H9 (cell line): ENCODE measurements around the gene CEP152. TPM values are rescaled to one million over a fixed set of nuclear protein-coding genes. Genes with fewer than 3 reads are reported as not detected.

Experiments
- DNase-seq: peaks from one replicate; pipeline ENCODE4 v3.0.0-alpha.2; 2017
- H2AFZ ChIP-seq: one replicate; pipeline ENCODE4 v1.6.1; 2013; ENCODE audit warnings: mild to moderate bottlenecking, low read length, control low read depth, moderate library complexity
- H2AK5ac ChIP-seq: 2 replicates; pipeline ENCODE4 v1.6.1; 2013; ENCODE audit warnings: low read length, control low read depth, mixed read lengths; ENCODE audit not compliant: insufficient read length
- H2BK120ac ChIP-seq: one replicate; pipeline ENCODE4 v1.6.1; 2013; ENCODE audit warnings: low read depth, mild to moderate bottlenecking, low read length, control low read depth, inconsistent platforms; ENCODE audit not compliant: poor library complexity, severe bottlenecking
- H2BK12ac ChIP-seq: 2 replicates; pipeline ENCODE4 v1.6.1; 2013; ENCODE audit warnings: low read length, control low read depth, mixed read lengths, low read depth; ENCODE audit not compliant: insufficient read length
- H2BK15ac ChIP-seq: 2 replicates; pipeline ENCODE4 v1.6.1; 2013; ENCODE audit warnings: low read depth, low read length, control low read depth
- H2BK20ac ChIP-seq: one replicate; pipeline ENCODE4 v1.6.1; 2013; ENCODE audit warnings: low read depth, mild to moderate bottlenecking, low read length, control low read depth, inconsistent platforms; ENCODE audit not compliant: poor library complexity, severe bottlenecking
- H2BK5ac ChIP-seq: 2 replicates; pipeline ENCODE4 v1.6.1; 2013; ENCODE audit warnings: low read length, control low read depth, mixed read lengths; ENCODE audit not compliant: insufficient read length
- H3K14ac ChIP-seq: 2 replicates; pipeline ENCODE4 v1.6.1; 2013; ENCODE audit warnings: low read length, control low read depth; ENCODE audit not compliant: insufficient read depth
- H3K18ac ChIP-seq: 2 replicates; pipeline ENCODE4 v1.6.1; 2013; ENCODE audit warnings: low read depth, mild to moderate bottlenecking, mixed read lengths, low read length, control low read depth; ENCODE audit not compliant: insufficient read length
- H3K23ac ChIP-seq: 2 replicates; pipeline ENCODE4 v1.6.1; 2013; ENCODE audit warnings: low read length, control low read depth, mixed read lengths, low read depth; ENCODE audit not compliant: insufficient read length
- H3K23me2 ChIP-seq: 2 replicates; pipeline ENCODE4 v1.6.1; 2013; ENCODE audit warnings: low read depth, mild to moderate bottlenecking, mixed read lengths, low read length, control low read depth; ENCODE audit not compliant: insufficient read length, poor library complexity, severe bottlenecking
- H3K27ac ChIP-seq: 2 replicates; pipeline ENCODE4 v1.5.1; 2013; ENCODE audit warnings: low read length, control low read depth, mixed read lengths, low read depth; ENCODE audit not compliant: insufficient read length
- H3K27me3 ChIP-seq: 2 replicates; pipeline ENCODE4 v1.6.1; 2013; ENCODE audit warnings: low read length, control low read depth, inconsistent platforms; ENCODE audit not compliant: insufficient read depth
- H3K4ac ChIP-seq: 2 replicates; pipeline ENCODE4 v1.6.1; 2013; ENCODE audit warnings: low read depth, mild to moderate bottlenecking, control low read depth, inconsistent platforms, low read length, moderate library complexity
- H3K4me1 ChIP-seq: 2 replicates; pipeline ENCODE4 v1.6.1; 2013; ENCODE audit warnings: low read length, control low read depth, inconsistent platforms; ENCODE audit not compliant: insufficient read depth
- H3K4me2 ChIP-seq: 2 replicates; pipeline ENCODE4 v1.6.1; 2013; ENCODE audit warnings: low read length, control low read depth, mixed read lengths; ENCODE audit not compliant: insufficient read length, insufficient read depth
- H3K56ac ChIP-seq: 2 replicates; pipeline ENCODE4 v1.6.1; 2013; ENCODE audit warnings: low read depth, mild to moderate bottlenecking, mixed read lengths, low read length, control low read depth; ENCODE audit not compliant: insufficient read length
- H3K79me1 ChIP-seq: 2 replicates; pipeline ENCODE4 v1.6.1; 2013; ENCODE audit warnings: low read depth, mild to moderate bottlenecking, moderate library complexity, low read length, control low read depth, inconsistent platforms; ENCODE audit not compliant: insufficient read depth, poor library complexity, severe bottlenecking
- H3K79me2 ChIP-seq: 2 replicates; pipeline ENCODE4 v1.6.1; 2013; ENCODE audit warnings: low read length, control low read depth, inconsistent platforms; ENCODE audit not compliant: insufficient read depth
- H3K9ac ChIP-seq: 2 replicates; pipeline ENCODE4 v1.6.1; 2013; ENCODE audit warnings: low read length, control low read depth, mixed read lengths; ENCODE audit not compliant: insufficient read length; ENCODE audit errors: extremely low read depth
- H3K9me3 ChIP-seq: one replicate; pipeline ENCODE4 v1.6.1; 2013; ENCODE audit warnings: low read depth, low read length, inconsistent platforms; ENCODE audit not compliant: control insufficient read depth
- H3T11ph ChIP-seq: one replicate; pipeline ENCODE4 v1.6.1; 2013; ENCODE audit warnings: mild to moderate bottlenecking, low read length, control low read depth, inconsistent platforms
- H4K20me1 ChIP-seq: one replicate; pipeline ENCODE4 v1.6.1; 2013; ENCODE audit not compliant: control insufficient read depth, insufficient read length, insufficient read depth
- H4K5ac ChIP-seq: 2 replicates; pipeline ENCODE4 v1.6.1; 2013; ENCODE audit warnings: low read depth, mild to moderate bottlenecking, mixed read lengths, low read length, control low read depth; ENCODE audit not compliant: insufficient read length
- H4K8ac ChIP-seq: replicated peaks from 2 replicates; pipeline ENCODE4 v1.6.1; 2013; ENCODE audit warnings: low read length, control low read depth, mixed read lengths, low read depth; ENCODE audit not compliant: insufficient read length
- H4K91ac ChIP-seq: 2 replicates; pipeline ENCODE4 v1.6.1; 2013; ENCODE audit warnings: low read depth, mild to moderate bottlenecking, moderate library complexity, mixed read lengths, low read length, control low read depth; ENCODE audit not compliant: insufficient read length
- H3K27ac Mint-ChIP-seq, 3 experiments: 2 replicates in 2 of 3; 3 replicates in 1 of 3; pipeline ENCODE4 v1.8.0; 2020 to 2021; ENCODE audit warnings: mixed read lengths in 3 of 3, mild to moderate bottlenecking in 1 of 3, moderate library complexity in 1 of 3
- H3K27me3 Mint-ChIP-seq: 2 replicates; pipeline ENCODE4 v1.8.0; 2021; ENCODE audit warnings: low read depth, mild to moderate bottlenecking, moderate library complexity, mixed read lengths
- H3K36me3 Mint-ChIP-seq, 3 experiments: 2 replicates in 2 of 3; 3 replicates in 1 of 3; pipeline ENCODE4 v1.8.0; 2020 to 2021; ENCODE audit warnings: low read depth in 3 of 3, mixed read lengths in 3 of 3; ENCODE audit not compliant: insufficient read depth in 1 of 3
- H3K4me1 Mint-ChIP-seq, 2 experiments: 2 replicates each; pipeline ENCODE4 v1.8.0; 2020; ENCODE audit warnings: mixed read lengths in 2 of 2
- H3K4me3 Mint-ChIP-seq, 2 experiments: 2 replicates in 1 of 2; 3 replicates in 1 of 2; pipeline ENCODE4 v1.8.0; 2020 to 2021; ENCODE audit warnings: mild to moderate bottlenecking in 2 of 2, mixed read lengths in 2 of 2, moderate library complexity in 1 of 2
- H3K9me3 Mint-ChIP-seq, 2 experiments: 2 replicates in 1 of 2; 3 replicates in 1 of 2; pipeline ENCODE4 v1.8.0; 2020; ENCODE audit warnings: mild to moderate bottlenecking in 2 of 2, mixed read lengths in 2 of 2, moderate library complexity in 1 of 2
- CTCF ChIP-seq: fragments of 200-600 bp; sonication (generic); conservative IDR thresholded peaks from 3 replicates; pipeline ENCODE4 v1.8.0; 2021; ENCODE audit warnings: antibody characterized with exemption, mild to moderate bottlenecking
- total RNA-seq: library from RNA; stranded (reverse); gene quantifications from 2 replicates; pipeline ENCODE4 v1.2.1, GENCODE V29; 2021

Gene CEP152
- total RNA-seq, 1 experiment from 2014 or later, result 10.9 TPM

DNA sequence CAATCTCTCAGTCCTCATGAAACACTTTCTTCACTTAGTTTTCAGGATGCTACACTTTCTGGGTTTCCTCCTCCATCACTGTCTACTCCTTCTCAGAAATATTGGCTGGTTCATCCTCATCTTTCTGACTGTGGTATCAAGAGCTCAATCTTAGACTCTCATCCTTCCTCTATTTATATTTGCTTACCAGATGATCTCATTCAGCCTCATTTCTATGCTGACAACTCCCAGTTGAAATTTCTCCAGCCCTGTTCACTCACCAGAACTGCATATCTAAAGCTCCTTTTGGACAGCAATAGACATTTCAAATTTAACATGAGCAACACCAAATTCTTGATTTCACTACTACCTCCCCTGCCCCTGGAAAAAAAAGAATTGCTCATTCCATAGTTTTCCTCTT is 117.4 kb downstream of the CEP152 start:
- no peak for DNase-seq
- H4K20me1 ChIP-seq, result no peaks in the 10 kb centered on the region
- H2BK15ac ChIP-seq, result no peak overlapping the region
- H3K27me3 ChIP-seq, result no peaks in the 10 kb centered on the region
- no peak overlapping the region for H3K27ac ChIP-seq
- H3K14ac ChIP-seq, result no peak overlapping the region
- H2BK5ac ChIP-seq, result no peak overlapping the region
- H2AFZ ChIP-seq, result no peak overlapping the region
- no peak overlapping the region for H2BK120ac ChIP-seq
- no peaks in the 10 kb centered on the region for H3K27me3 Mint-ChIP-seq
- no peaks in the 10 kb centered on the region for H3K23me2 ChIP-seq
- no peak overlapping the region for H3K9ac ChIP-seq
- H3K4me3 Mint-ChIP-seq, result no peak overlapping the region
- H3K9me3 Mint-ChIP-seq, result no peaks in the 10 kb centered on the region
- H3K36me3 Mint-ChIP-seq, result no peaks in the 10 kb centered on the region
- H2BK12ac ChIP-seq, result no peak overlapping the region
- no peak overlapping the region for H3K18ac ChIP-seq
- no peak overlapping the region for H4K8ac ChIP-seq
- no peaks in the 10 kb centered on the region for H3K79me1 ChIP-seq
- no peak overlapping the region for H3K27ac Mint-ChIP-seq
- H3K23ac ChIP-seq, result no peak overlapping the region
- no peak overlapping the region for H4K5ac ChIP-seq
- H2BK20ac ChIP-seq, result no peak overlapping the region
- H3K9me3 ChIP-seq, result no peaks in the 10 kb centered on the region
- no peaks in the 10 kb centered on the region for H3K79me2 ChIP-seq
- H4K91ac ChIP-seq, result no peak overlapping the region
- no peaks in the 10 kb centered on the region for H3K4me1 ChIP-seq
- no peak for TF ChIP-seq CTCF
- H3K4me1 Mint-ChIP-seq, result 0 out of 4 replicates have a peak, but pooled peaks cover 2 to 3% of the 10 kb centered on the region in 2 experiments
- H2AK5ac ChIP-seq, result no peak overlapping the region
- H3K4ac ChIP-seq, result no peak overlapping the region
- H3K56ac ChIP-seq, result no peak overlapping the region
- H3K4me2 ChIP-seq, result no peak overlapping the region
- no peak overlapping the region for H3T11ph ChIP-seq
